Measurements from ENCODE around the gene TTK.

TTK gene

DNA sequence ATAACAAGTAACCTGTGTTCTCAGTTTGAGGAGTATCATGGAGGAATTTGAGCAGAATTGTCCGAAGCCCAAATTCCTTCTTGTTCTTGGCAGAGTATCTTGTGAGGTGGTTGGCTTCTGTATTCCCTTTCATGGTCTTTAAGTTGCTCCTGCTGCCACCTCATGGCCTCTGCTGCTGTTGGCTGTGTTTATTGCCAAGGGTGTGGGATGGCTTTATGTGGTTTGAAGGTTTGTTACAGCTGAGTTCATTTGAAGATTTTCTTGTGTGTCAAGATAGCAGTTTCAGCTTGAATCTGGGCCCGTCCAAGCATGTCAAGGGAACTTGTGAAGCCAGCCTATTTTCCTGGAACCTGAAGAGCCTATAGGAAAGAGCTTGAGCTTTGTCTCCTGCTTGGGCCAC is 20.2 kb upstream of the TTK start:
- no peak overlapping the region for H3K4me3 ChIP-seq (ENCODE audit: low read depth, low read length)
- TF ChIP-seq, protein P1, sequence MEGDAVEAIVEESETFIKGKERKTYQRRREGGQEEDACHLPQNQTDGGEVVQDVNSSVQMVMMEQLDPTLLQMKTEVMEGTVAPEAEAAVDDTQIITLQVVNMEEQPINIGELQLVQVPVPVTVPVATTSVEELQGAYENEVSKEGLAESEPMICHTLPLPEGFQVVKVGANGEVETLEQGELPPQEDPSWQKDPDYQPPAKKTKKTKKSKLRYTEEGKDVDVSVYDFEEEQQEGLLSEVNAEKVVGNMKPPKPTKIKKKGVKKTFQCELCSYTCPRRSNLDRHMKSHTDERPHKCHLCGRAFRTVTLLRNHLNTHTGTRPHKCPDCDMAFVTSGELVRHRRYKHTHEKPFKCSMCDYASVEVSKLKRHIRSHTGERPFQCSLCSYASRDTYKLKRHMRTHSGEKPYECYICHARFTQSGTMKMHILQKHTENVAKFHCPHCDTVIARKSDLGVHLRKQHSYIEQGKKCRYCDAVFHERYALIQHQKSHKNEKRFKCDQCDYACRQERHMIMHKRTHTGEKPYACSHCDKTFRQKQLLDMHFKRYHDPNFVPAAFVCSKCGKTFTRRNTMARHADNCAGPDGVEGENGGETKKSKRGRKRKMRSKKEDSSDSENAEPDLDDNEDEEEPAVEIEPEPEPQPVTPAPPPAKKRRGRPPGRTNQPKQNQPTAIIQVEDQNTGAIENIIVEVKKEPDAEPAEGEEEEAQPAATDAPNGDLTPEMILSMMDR (IDR thresholded peaks at IDR 0.05; ENCODE audit: borderline replicate concordance, insufficient read depth, low read depth, low read length) = no peak

DNA sequence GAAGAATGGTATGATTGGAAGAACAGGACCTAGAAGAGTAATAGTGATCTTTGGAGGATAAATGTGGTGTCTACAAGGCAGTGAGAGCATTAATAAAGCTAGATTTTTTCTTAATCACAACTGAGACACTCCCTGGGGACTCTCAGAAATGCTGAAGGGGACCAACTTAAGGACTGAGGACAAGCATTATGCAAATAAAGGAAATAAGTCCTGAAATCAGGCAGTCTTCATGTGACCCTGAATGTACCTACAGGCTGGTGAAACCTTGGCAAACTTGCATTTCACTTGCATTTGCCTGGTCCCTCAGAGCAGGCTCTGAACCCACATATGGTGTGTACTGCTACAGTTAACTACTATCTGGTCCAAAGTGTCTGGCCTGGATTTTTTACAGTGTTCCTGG is 19.3 kb upstream of the TTK start:
- TF ChIP-seq, protein P1 (IDR thresholded peaks at IDR 0.05; ENCODE audit: borderline replicate concordance, insufficient read depth, low read depth, low read length) = no peak
- H3K4me3 ChIP-seq (ENCODE audit: low read depth, low read length) = no peak overlapping the region

DNA sequence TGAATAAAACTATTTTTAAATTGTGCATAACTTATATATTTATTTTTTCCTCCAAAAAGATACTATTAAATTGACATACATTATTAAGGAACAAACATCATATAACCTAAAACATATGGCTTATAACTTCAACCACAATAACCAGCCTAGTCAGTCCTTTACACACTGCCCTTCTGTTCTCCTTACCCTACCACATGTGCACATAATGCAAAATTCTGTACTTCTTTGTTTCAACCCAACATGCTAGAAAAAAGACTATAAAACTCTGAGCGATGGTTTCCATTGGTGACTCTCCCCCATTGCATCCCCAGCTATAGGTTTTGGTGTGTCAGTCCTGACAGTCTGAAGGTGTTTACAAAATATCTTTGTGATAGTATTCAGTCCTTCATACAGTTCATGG is 14.8 kb upstream of the TTK start:
- no peak overlapping the region for H3K4me3 ChIP-seq (ENCODE audit: low read depth, low read length)
- TF ChIP-seq, protein P1 (IDR thresholded peaks at IDR 0.05; ENCODE audit: borderline replicate concordance, insufficient read depth, low read depth, low read length) = no peak

DNA sequence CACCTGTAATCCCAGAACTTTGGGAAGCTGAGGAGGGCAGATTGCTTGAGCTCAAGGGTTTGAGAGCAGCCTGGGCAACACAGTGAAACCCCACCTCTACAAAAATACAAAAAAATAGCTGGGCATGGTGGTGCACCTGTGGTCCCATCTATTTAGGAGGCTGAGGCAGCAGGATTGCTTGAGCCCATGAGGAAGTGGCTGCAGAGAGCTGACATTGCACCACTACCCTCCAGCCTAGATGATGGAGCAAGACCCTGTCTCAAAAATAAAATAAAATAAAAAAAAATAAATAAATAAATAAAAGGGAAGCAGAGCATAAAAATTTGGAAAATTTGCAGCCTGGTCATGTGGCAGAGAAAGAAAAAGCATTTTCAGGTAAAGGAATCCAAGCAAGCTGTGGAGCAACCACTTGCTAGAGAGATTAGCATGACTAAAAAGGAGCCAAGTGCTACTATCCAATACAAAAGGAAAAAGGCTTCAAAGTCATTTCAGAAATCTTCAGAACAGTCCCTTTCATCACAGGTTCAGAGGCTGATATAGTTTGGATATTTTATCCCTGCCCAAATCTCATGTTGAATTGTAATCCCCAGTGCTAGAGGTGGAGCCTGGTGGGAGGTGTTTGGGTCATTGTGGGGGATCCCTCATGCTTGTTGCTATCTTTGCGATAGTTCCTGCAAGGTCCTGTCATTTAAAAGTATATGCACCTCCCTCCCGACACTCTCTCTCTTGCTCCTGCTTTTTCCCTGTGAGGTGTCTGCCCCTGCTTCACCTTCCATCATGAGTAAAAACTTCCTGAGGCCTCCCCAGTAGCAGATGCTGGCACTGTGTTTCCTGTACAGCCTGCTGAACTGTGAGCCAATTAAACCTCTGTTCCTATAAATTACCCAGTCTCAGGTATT is 11.2 kb upstream of the TTK start:
- no peak overlapping the region for H3K4me3 ChIP-seq (ENCODE audit: low read depth, low read length)
- TF ChIP-seq, protein P1 (IDR thresholded peaks at IDR 0.05; ENCODE audit: borderline replicate concordance, insufficient read depth, low read depth, low read length) = no peak

DNA sequence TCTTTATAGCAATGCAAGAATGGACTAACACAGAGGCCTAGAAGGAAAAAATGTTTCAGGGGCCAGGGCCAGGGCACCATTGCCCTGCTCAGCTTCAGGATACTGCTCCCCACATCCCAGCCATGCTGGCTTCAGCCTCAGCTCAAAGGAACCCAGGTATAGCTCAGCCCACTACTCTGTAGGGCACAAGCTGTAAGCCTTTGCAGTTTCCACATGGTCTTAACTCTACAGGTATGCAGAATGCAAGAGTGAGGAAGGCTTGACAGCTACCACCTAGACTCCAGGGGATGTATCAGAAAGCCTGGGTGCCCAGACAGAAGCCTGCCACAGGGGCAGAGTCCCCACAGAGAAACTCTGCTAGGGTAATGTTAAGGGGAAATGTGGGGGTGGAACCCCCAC is 10.5 kb upstream of the TTK start:
- H3K4me3 ChIP-seq (ENCODE audit: low read depth, low read length) = no peak overlapping the region
- TF ChIP-seq, protein P1 (IDR thresholded peaks at IDR 0.05; ENCODE audit: borderline replicate concordance, insufficient read depth, low read depth, low read length) = no peak

DNA sequence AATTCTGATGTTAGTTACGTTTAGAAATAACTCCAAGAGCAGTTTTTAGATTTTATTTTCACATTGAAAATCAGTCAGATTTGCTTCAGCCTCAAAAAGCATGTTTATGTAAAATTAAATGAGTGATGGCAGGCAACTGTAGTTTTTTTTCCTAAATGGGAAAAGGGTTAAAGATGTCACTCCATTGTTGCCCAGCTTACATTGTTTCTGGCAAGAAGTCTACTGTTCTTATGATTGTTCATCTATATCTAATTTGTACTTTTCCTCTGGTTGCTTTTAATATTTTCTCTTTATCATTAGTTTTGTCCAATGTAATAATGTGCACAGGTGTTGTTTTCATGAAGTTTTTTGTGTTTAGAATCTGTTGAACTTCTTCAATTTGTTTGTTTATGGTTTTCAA is 6.7 kb upstream of the TTK start:
- TF ChIP-seq, protein P1 (IDR thresholded peaks at IDR 0.05; ENCODE audit: borderline replicate concordance, insufficient read depth, low read depth, low read length) = no peak
- H3K4me3 ChIP-seq (ENCODE audit: low read depth, low read length) = no peak overlapping the region

DNA sequence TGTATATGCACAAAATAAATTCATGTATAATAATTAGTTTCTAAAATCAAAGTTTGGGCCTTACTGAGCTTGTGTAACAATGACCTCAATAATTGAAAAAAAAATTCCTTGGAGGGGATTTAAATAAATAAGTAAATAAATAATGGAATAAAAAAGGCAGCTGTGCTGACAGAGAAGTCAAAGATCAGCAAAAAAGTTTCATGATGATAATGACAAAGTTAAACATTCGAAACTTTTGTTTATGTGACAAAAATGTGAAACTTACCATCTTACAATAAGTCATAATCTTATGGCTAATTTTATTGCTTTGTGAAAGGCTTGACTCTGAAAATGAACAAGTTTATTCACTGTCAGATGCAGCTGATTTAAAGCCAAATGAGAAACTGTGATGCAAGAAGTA is 3.1 kb upstream of the TTK start:
- no peak overlapping the region for H3K4me3 ChIP-seq (ENCODE audit: low read depth, low read length)
- TF ChIP-seq, protein P1 (IDR thresholded peaks at IDR 0.05; ENCODE audit: borderline replicate concordance, insufficient read depth, low read depth, low read length) = no peak

Measured in GM12875 (cell line).